ENCODE measurements around the gene WRNIP1. TPM values are rescaled to one million over a fixed set of nuclear protein-coding genes. Genes with fewer than 3 reads are reported as not detected.
"Not testable (repeated sequence)": the region's sequence is repeated elsewhere in the genome, so short reads cannot be mapped to it uniquely, and the experiment has no call there.

WRNIP1 gene
- total RNA-seq, 1 donor from 2014 or later: 58.4 TPM

DNA sequence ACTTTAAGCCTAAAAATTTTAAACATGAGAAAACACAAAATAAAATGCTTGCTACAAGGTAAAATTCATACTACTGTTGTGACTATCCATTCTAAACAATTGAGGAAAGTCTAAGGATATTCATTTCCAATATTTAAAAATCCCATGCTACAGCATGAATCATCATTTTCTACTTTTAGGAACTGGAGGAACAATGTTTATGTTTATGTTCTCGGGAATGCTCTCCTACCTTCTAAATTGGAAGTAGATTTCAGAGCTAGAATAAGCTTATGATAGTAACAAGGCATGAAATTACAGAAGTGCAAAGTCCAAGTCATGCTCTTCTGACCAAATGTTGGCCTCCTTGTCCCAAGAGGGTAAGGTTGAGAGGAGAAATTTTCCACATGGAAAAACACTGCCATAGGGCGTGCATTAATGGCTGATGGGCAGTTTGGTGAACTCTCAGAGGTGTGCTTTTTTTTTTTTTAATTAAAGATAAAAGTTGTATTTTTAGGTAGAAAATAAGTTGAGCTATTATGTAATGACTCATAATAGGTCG lies 8.4 kb upstream of the WRNIP1 start:
- Histone ChIP-seq H3K27me3 (ENCODE audit: control insufficient read depth, insufficient read depth, low read length) (no peaks in the 10 kb centered on the region), H3K36me3 (ENCODE audit: control insufficient read depth, insufficient read depth, low read length) (no peaks in the 10 kb centered on the region), H3K4me3 (ENCODE audit: low read depth, low read length) (no peak overlapping the region)
- DNase-seq (ENCODE audit: low read depth): no peak
- FAIRE-seq: no peak
- no peak for TF ChIP-seq CTCF (IDR thresholded peaks at IDR 0.05; ENCODE audit: insufficient read depth, low read length, severe bottlenecking)

DNA sequence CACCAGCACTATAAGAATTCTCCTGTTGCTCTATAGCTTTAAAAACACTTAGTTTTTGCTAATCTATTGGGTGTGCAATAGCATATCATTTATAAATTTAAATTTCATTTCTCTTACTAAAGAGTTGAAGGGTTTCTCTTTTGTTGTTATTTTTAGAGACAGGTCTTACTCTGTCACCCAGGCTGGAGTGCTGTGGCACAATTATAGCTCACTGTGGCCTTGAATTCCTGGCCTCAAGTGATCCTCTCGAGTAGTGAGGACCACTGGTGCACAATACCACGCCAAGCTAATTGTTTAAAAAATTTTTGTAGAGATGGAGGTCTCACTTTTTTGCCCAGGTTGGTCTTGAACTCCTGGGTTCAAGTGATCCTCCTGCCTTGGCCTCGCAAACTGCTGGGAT lies 6.2 kb upstream of the WRNIP1 start:
- Histone ChIP-seq H3K27me3 (ENCODE audit: control insufficient read depth, insufficient read depth, low read length) (no peaks in the 10 kb centered on the region), H3K4me3 (ENCODE audit: low read depth, low read length) (no peak overlapping the region), H3K36me3 (ENCODE audit: control insufficient read depth, insufficient read depth, low read length) (no peaks in the 10 kb centered on the region)
- DNase-seq (ENCODE audit: low read depth): no peak
- no peak for TF ChIP-seq CTCF (IDR thresholded peaks at IDR 0.05; ENCODE audit: insufficient read depth, low read length, severe bottlenecking)
- no peak for FAIRE-seq

- FAIRE-seq: no peak
Measured at GRCh38 chr6:2760882-2761842, 4.0 kb upstream of the WRNIP1 start.

GRCh38 chr6:2762868-2763267 lies 2.3 kb upstream of the WRNIP1 start:
- H3K27me3 ChIP-seq (ENCODE audit: control insufficient read depth, insufficient read depth, low read length); FAIRE-seq; DNase-seq (ENCODE audit: low read depth); H3K4me3 ChIP-seq (ENCODE audit: low read depth, low read length); H3K36me3 ChIP-seq (ENCODE audit: control insufficient read depth, insufficient read depth, low read length): not testable (repeated sequence)

More at GRCh38 chr6:2760882-2761842, 4.0 kb upstream of the WRNIP1 start:
- Histone ChIP-seq H3K4me3 (ENCODE audit: low read depth, low read length) (no peak overlapping the region), H3K27me3 (ENCODE audit: control insufficient read depth, insufficient read depth, low read length) (no peaks in the 10 kb centered on the region), H3K36me3 (ENCODE audit: control insufficient read depth, insufficient read depth, low read length) (no peaks in the 10 kb centered on the region)
- peak; percentile 73 for DNase-seq (ENCODE audit: low read depth)
- peak; percentile 11 for TF ChIP-seq CTCF (IDR thresholded peaks at IDR 0.05; ENCODE audit: insufficient read depth, low read length, severe bottlenecking)

DNA sequence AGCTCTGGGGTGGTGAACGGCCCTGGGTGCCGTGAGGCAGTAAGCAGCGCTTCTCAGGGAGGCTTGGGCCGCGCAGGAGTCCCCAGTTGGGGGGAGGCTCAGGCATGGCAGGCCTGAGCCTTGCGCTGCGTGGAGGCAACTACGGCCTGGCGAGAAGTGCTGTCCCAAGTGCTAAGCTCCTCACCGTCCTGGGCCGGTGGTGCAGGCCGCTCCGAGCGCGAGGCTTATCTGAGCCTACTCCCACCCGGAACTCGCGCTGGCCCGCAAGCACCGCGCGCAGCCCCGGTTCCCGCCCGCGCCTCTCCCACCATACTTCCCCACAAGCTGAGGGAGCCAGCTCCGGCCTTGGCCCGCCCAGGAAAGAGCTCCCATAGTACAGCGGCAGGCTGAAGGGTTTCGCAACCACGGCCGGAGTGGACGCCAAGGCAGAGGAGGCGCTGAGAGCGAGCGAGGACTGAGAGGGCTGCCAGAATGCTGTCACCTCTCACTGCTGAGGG lies 1.8 kb upstream of the WRNIP1 start:
- DNase-seq (ENCODE audit: low read depth) (no peak), FAIRE-seq (no peak)
- no peaks in the 10 kb centered on the region for H3K27me3 ChIP-seq (ENCODE audit: control insufficient read depth, insufficient read depth, low read length)
- no peak overlapping the region for H3K4me3 ChIP-seq (ENCODE audit: low read depth, low read length)
- no peaks in the 10 kb centered on the region for H3K36me3 ChIP-seq (ENCODE audit: control insufficient read depth, insufficient read depth, low read length)
- TF ChIP-seq CTCF (IDR thresholded peaks at IDR 0.05; ENCODE audit: insufficient read depth, low read length, severe bottlenecking): no peak

GRCh38 chr6:2763876-2764540 lies 1.2 kb upstream of the WRNIP1 start:
- H3K4me3 ChIP-seq (ENCODE audit: low read depth, low read length): peak overlapping the region; percentile 49
- DNase-seq (ENCODE audit: low read depth): no peak

More at GRCh38 chr6:2763876-2764540, 1.2 kb upstream of the WRNIP1 start:
- Histone ChIP-seq H3K27me3 (ENCODE audit: control insufficient read depth, insufficient read depth, low read length) (no peaks in the 10 kb centered on the region), H3K36me3 (ENCODE audit: control insufficient read depth, insufficient read depth, low read length) (no peaks in the 10 kb centered on the region)
- no peak for FAIRE-seq
- TF ChIP-seq CTCF (IDR thresholded peaks at IDR 0.05; ENCODE audit: insufficient read depth, low read length, severe bottlenecking): no peak
